ENCODE results near the gene GRIK4. TPM values are rescaled to one million over a fixed set of nuclear protein-coding genes. Genes with fewer than 3 reads are reported as not detected.

The GRIK4 gene
- total and polyA plus RNA-seq, 9 of the 15 experiments (the other 6 are each of a cell fraction or from before 2014, with no cell fraction given): not detected

DNA sequence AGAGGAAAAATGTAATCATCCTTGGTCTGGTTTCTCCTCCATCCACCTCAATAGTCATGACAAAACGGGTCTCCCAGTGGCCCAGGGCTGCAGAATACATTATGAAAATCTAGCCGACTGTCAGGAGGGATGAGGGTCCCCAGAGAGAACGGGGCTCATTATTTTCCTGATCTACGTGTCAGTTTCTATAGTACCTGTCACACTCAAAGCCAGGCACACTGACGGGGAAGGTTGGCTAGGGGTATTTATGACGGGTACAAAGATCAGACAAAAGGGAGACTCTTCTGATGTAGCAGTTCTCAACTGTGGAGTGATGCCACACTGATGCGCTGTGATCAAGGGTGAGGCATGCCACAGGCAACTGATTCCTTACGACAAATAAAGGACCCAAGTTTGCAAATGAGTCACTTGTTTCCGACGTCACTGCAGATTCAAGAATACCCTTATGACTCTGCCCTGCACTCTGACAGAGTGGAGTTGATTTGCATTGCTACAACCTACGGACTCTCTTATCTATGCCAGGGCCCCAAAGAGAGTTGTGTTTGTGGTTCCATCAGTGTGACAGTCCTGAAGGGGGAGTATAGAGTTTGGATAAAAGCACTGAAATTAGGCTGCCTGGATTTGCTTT lies 324.2 kb downstream of the GRIK4 start (continued):
- TF ChIP-seq RBM17 (IDR thresholded peaks at IDR 0.05; ENCODE audit: borderline replicate concordance, low read depth, low read length): no peak
- TF ChIP-seq TCF3 (CRISPR knock-in tag; IDR thresholded peaks at IDR 0.05): no peak
- TF ChIP-seq, protein P1, sequence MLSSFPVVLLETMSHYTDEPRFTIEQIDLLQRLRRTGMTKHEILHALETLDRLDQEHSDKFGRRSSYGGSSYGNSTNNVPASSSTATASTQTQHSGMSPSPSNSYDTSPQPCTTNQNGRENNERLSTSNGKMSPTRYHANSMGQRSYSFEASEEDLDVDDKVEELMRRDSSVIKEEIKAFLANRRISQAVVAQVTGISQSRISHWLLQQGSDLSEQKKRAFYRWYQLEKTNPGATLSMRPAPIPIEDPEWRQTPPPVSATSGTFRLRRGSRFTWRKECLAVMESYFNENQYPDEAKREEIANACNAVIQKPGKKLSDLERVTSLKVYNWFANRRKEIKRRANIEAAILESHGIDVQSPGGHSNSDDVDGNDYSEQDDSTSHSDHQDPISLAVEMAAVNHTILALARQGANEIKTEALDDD (IDR thresholded peaks at IDR 0.05): no peak

DNA sequence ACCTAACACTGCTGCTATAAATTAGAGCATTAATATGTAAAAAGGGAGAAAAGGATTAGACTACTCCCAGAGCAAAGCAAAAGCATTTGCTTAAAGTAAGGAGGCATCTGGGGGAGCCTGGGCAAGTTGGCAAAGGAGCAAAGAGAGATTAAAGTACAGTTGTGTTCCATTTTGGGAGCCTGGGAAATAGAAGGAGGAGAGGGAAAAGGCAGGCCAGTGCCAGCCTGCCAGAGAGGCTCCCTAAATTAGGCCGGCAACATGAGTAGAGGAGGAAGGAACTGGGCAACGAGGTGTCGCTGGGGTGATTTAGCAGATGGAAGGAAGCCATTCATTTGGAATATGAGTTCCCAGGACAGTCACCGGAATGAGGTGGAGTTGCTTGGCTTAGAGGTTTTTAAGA lies 326.1 kb downstream of the GRIK4 start:
- H3K4me2 ChIP-seq (ENCODE audit: insufficient read depth, low read length): no peak overlapping the region
- H3K9me1 ChIP-seq (ENCODE audit: control insufficient read depth, insufficient read depth, low read length): no peaks in the 10 kb centered on the region
- peaks cover 4% of the 10 kb centered on the region; the same call in 1 of the 2 replicates for H4K20me1 ChIP-seq (replicated peaks; ENCODE audit: control insufficient read depth, insufficient read depth, low read length)
- H3K4me3 ChIP-seq: no peak overlapping the region
- ChIA-PET POLR2A (no interaction called here), CTCF (ENCODE audit: low intra/inter-chr PET ratio) (no interaction called here)
- H3K36me3 ChIP-seq (ENCODE audit: control insufficient read depth, insufficient read depth, low read length): no peaks in the 10 kb centered on the region
- BruUV-seq (replicated peaks): no TSS peak
- no peak overlapping the region for H3K9ac ChIP-seq (ENCODE audit: insufficient read depth in 1 of 2, low read depth in 2 of 2, low read length in 2 of 2)
- intact Hi-C loops (cut with micrococcal nuclease): no loop called here
- no peak overlapping the region for H3K27ac ChIP-seq (ENCODE audit: extremely low read depth, low read depth, low read length)
- no peak for ATAC-seq
- TF ChIP-seq ZC3H8 (IDR thresholded peaks at IDR 0.05) (no peak), MTA3 (IDR thresholded peaks at IDR 0.05; ENCODE audit: borderline replicate concordance) (no peak), RBM22 (IDR thresholded peaks at IDR 0.05; ENCODE audit: low read depth, low read length, poor library complexity, severe bottlenecking) (no peak), NCOA4 (IDR thresholded peaks at IDR 0.05; ENCODE audit: partially characterized antibody) (no peak), ZSCAN32 (CRISPR knock-in tag; IDR thresholded peaks at IDR 0.05) (no peak), JUND (IDR thresholded peaks at IDR 0.05; ENCODE audit: borderline replicate concordance, low read depth, low read length) (no peak), JUND (tag; IDR thresholded peaks at IDR 0.05; ENCODE audit: borderline replicate concordance, low read depth, low read length) (no peak), ZNF699 (CRISPR knock-in tag; IDR thresholded peaks at IDR 0.05; ENCODE audit: insufficient replicate concordance) (no peak), GTF2F1 (IDR thresholded peaks at IDR 0.05; ENCODE audit: low read depth, low read length) (no peak), CBFA2T3 (IDR thresholded peaks at IDR 0.05) (no peak), ZFP30 (CRISPR knock-in tag; IDR thresholded peaks at IDR 0.05; ENCODE audit: borderline replicate concordance) (no peak), RBFOX2 (IDR thresholded peaks at IDR 0.05; ENCODE audit: low read depth, low read length) (no peak), ZFX (CRISPR knock-in tag; IDR thresholded peaks at IDR 0.05) (no peak)
- no peaks in the 10 kb centered on the region for H3K4me1 ChIP-seq (replicated peaks in 1 of 2; ENCODE audit: control insufficient read depth in 2 of 2, insufficient read depth in 2 of 2, low read length in 2 of 2)
- no peaks in the 10 kb centered on the region for H3K79me2 ChIP-seq (ENCODE audit: control insufficient read depth, insufficient read depth, low read length)
- FAIRE-seq: no peak
- H3K27me3 ChIP-seq (ENCODE audit: control insufficient read depth in 2 of 2, insufficient read depth in 2 of 2, low read length in 2 of 2): peaks cover 7 to 23% of the 10 kb centered on the region in 2 experiments; a peak in 3 of 5 replicates
- WGBS (ENCODE audit: insufficient coverage, low coverage, missing lambda C conversion rate): 3% methylated on average over 4 of the region's 4 CpGs
- no peak overlapping the region for H2AFZ ChIP-seq (ENCODE audit: low read depth, low read length)
- in situ Hi-C loops (cut with MboI): no loop called here
- H3K9me3 ChIP-seq (replicated peaks; ENCODE audit: control insufficient read depth, insufficient read depth, low read depth, low read length): no peaks in the 10 kb centered on the region
- no peak for DNase-seq (ENCODE audit: extremely low read depth in 1 of 4, low spot score in 3 of 4)

Data from K562 (cell line).